ENCODE results near the gene EDN3.

DNA sequence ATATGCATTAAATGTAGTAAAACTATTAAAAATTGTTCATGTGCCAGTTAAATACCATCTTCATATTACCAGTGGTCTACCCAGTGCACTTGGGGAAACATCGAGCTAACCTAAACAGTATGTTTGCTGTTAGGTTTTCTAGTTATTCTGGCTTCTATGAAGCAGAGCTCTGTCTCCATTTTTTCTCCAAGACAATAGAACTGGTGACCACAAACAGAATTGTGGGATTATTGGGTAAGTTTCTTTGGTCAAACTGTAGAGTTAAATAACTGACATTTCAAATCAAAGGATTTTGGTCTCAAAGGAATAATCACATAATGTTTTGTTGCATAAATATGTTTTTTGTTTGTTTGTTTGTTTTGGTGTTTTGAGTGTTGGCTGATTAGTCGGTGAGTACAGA lies 40.5 kb upstream of the EDN3 start:
- TF ChIP-seq POLR2A (IDR thresholded peaks at IDR 0.05; ENCODE audit: low read depth, low read length) = no peak
- no peak for TF ChIP-seq POLR2AphosphoS5 (IDR thresholded peaks at IDR 0.05; ENCODE audit: low read depth, low read length)
- no peak for TF ChIP-seq TAF1 (IDR thresholded peaks at IDR 0.05; ENCODE audit: low read depth, low read length)
- no peak for TF ChIP-seq PAX5 (IDR thresholded peaks at IDR 0.05; ENCODE audit: insufficient read depth, low read length, severe bottlenecking)
- no peak for TF ChIP-seq SPI1 (IDR thresholded peaks at IDR 0.05; ENCODE audit: low read depth, low read length)

Measured in GM12891 (cell line).